ENCODE measurements around the gene ABR. TPM values are rescaled to one million over a fixed set of nuclear protein-coding genes. Genes with fewer than 3 reads are reported as not detected.
A peak's percentile ranks its signal among the peaks of the same experiment; 100 is the strongest.

ABR gene
- total and polyA plus RNA-seq, 2 of the 13 experiments (the other 11 are each of a cell fraction or from before 2014, with no cell fraction given): 12.4 to 40.4 TPM

GRCh38 chr17:954431-955164 lies 225.2 kb downstream of the ABR start (continued):
- no peak for TF ChIP-seq ZMYM2 (CRISPR knock-in tag; IDR thresholded peaks at IDR 0.05)
- TF ChIP-seq STAG1 (CRISPR knock-in tag; IDR thresholded peaks at IDR 0.05): no peak
- TF ChIP-seq ZNF615 (CRISPR knock-in tag; IDR thresholded peaks at IDR 0.05; ENCODE audit: borderline replicate concordance): no peak
- TF ChIP-seq TMF1 (CRISPR knock-in tag; IDR thresholded peaks at IDR 0.05; ENCODE audit: low read depth): no peak
- no peak for TF ChIP-seq LCORL (IDR thresholded peaks at IDR 0.05)
- peak; percentile 32; the same call in 1 of the 2 replicates for TF ChIP-seq LCORL (CRISPR knock-in tag; IDR thresholded peaks at IDR 0.05)
- TF ChIP-seq EED (CRISPR knock-in tag; IDR thresholded peaks at IDR 0.05): no peak
- no peak for TF ChIP-seq ZNF326 (CRISPR knock-in tag; IDR thresholded peaks at IDR 0.05; ENCODE audit: borderline replicate concordance)
- no peak for TF ChIP-seq TP53 (CRISPR knock-in tag; conservative IDR thresholded peaks at IDR 0.05)
- TF ChIP-seq NCOA2 (CRISPR knock-in tag; IDR thresholded peaks at IDR 0.05): peak; percentile 72
- TF ChIP-seq ZNF121 (CRISPR knock-in tag; IDR thresholded peaks at IDR 0.05): no peak
- TF ChIP-seq ZBTB20 (CRISPR knock-in tag; IDR thresholded peaks at IDR 0.05; ENCODE audit: borderline replicate concordance, low read depth): peak; percentile 68; the same call in 1 of the 2 replicates
- no peak for TF ChIP-seq ZMYM4 (CRISPR knock-in tag; IDR thresholded peaks at IDR 0.05)
- TF ChIP-seq FOSL2 (CRISPR knock-in tag; IDR thresholded peaks at IDR 0.05): no peak
- TF ChIP-seq ZNF652 (CRISPR knock-in tag; IDR thresholded peaks at IDR 0.05; ENCODE audit: borderline replicate concordance, low read depth): no peak
- no peak for TF ChIP-seq ZNF343 (CRISPR knock-in tag; IDR thresholded peaks at IDR 0.05)
- TF ChIP-seq SP1 (IDR thresholded peaks at IDR 0.05): no peak
- TF ChIP-seq SP1 (CRISPR knock-in tag; IDR thresholded peaks at IDR 0.05): no peak
- no peak for TF ChIP-seq ZFYVE20 (CRISPR knock-in tag; IDR thresholded peaks at IDR 0.05; ENCODE audit: borderline replicate concordance, low read depth)
- TF ChIP-seq NR2F6 (IDR thresholded peaks at IDR 0.05): peak; percentile 67
- TF ChIP-seq NR2F6 (CRISPR knock-in tag; IDR thresholded peaks at IDR 0.05): peak; percentile 57; the same call in 1 of the 2 replicates
- TF ChIP-seq SSRP1 (CRISPR knock-in tag; IDR thresholded peaks at IDR 0.05): no peak
- TF ChIP-seq, protein P1, sequence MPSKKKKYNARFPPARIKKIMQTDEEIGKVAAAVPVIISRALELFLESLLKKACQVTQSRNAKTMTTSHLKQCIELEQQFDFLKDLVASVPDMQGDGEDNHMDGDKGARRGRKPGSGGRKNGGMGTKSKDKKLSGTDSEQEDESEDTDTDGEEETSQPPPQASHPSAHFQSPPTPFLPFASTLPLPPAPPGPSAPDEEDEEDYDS (CRISPR knock-in tag; IDR thresholded peaks at IDR 0.05): no peak
- no peak for TF ChIP-seq ZKSCAN8 (CRISPR knock-in tag; IDR thresholded peaks at IDR 0.05; ENCODE audit: borderline replicate concordance)
- TF ChIP-seq ZFP36 (IDR thresholded peaks at IDR 0.05; ENCODE audit: borderline replicate concordance, low read depth, low read length, partially characterized antibody): no peak
- TF ChIP-seq MTF1 (CRISPR knock-in tag; IDR thresholded peaks at IDR 0.05): no peak
- no peak for TF ChIP-seq ELF1 (CRISPR knock-in tag; IDR thresholded peaks at IDR 0.05)
- TF ChIP-seq PBX2 (CRISPR knock-in tag; IDR thresholded peaks at IDR 0.05): no peak
- TF ChIP-seq HNRNPL (IDR thresholded peaks at IDR 0.05; ENCODE audit: low read depth, low read length): no peak
- TF ChIP-seq ZFP62 (CRISPR knock-in tag; IDR thresholded peaks at IDR 0.05): no peak
- TF ChIP-seq ZNF431 (CRISPR knock-in tag; IDR thresholded peaks at IDR 0.05; ENCODE audit: borderline replicate concordance, low read depth): no peak
- peak; percentile 93 for TF ChIP-seq RARA (CRISPR knock-in tag; IDR thresholded peaks at IDR 0.05)
- TF ChIP-seq MED8 (CRISPR knock-in tag; IDR thresholded peaks at IDR 0.05; ENCODE audit: insufficient replicate concordance): no peak
- no peak for TF ChIP-seq ADNP (CRISPR knock-in tag; IDR thresholded peaks at IDR 0.05)
- TF ChIP-seq JUN (CRISPR knock-in tag; IDR thresholded peaks at IDR 0.05): no peak
- no peak for TF ChIP-seq CAMTA2 (CRISPR knock-in tag; IDR thresholded peaks at IDR 0.05; ENCODE audit: borderline replicate concordance)
- TF ChIP-seq POLR2A (IDR thresholded peaks at IDR 0.05; ENCODE audit: insufficient read depth in 1 of 2, low read depth in 2 of 2, low read length in 2 of 2): peak in 1 of 2 experiments; percentile 50; a peak in 1 of 4 replicates
